ENCODE results near the gene LLGL2.

- TF ChIP-seq CTCF (IDR thresholded peaks at IDR 0.05) (no peak), POLR2A (IDR thresholded peaks at IDR 0.05) (no peak)
Observed at GRCh38 chr17:75542728-75543336, 17.3 kb downstream of the LLGL2 start.
